Neural cell (in vitro differentiated cells): Measurements from ENCODE around the gene SMARCB1. TPM values are rescaled to one million over a fixed set of nuclear protein-coding genes. Genes with fewer than 3 reads are reported as not detected.
A peak's percentile ranks its signal among the peaks of the same experiment; 100 is the strongest.

ENCODE experiments used
- H2AFZ ChIP-seq: fragments of 200-600, 300-800 bp; sonication (generic), shearing (Covaris generic); 2 replicates; pipeline ENCODE4 v1.6.0; 2014; ENCODE audit warnings: low read depth, mild to moderate bottlenecking, antibody characterized with exemption, low read length, moderate library complexity
- H3F3A ChIP-seq: fragments of 200-600 bp; shearing (Covaris generic); 2 replicates; pipeline ENCODE4 v1.6.1; 2016; ENCODE audit warnings: mild to moderate bottlenecking, moderate library complexity, mixed read lengths, antibody characterized with exemption, low read length; ENCODE audit not compliant: insufficient read depth, poor library complexity, severe bottlenecking
- H3K27ac ChIP-seq: fragments of 200-600, 300-800 bp; sonication (generic), shearing (Covaris generic); 2 replicates; pipeline ENCODE4 v1.5.1; 2014; ENCODE audit warnings: mild to moderate bottlenecking, low read length, moderate library complexity
- H3K27me3 ChIP-seq: fragments of 300-800, 200-600 bp; sonication (generic), shearing (Covaris generic); 2 replicates; pipeline ENCODE4 v1.6.0; 2014; ENCODE audit warnings: mild to moderate bottlenecking, low read depth, low read length, moderate library complexity; ENCODE audit not compliant: insufficient read depth
- H3K36me3 ChIP-seq: fragments of 300-800, 200-600 bp; sonication (generic), shearing (Covaris generic); 2 replicates; pipeline ENCODE4 v1.5.1; 2014; ENCODE audit warnings: mild to moderate bottlenecking, antibody characterized with exemption, low read length, moderate library complexity; ENCODE audit not compliant: insufficient read depth
- H3K4me2 ChIP-seq: fragments of 300-800, 200-600 bp; sonication (generic), shearing (Covaris generic); 2 replicates; pipeline ENCODE4 v1.6.0; 2014; ENCODE audit warnings: mild to moderate bottlenecking, low read length
- H3K4me3 ChIP-seq: fragments of 300-800, 200-600 bp; sonication (generic), shearing (Covaris generic); 2 replicates; pipeline ENCODE4 v1.5.1; 2014; ENCODE audit warnings: mild to moderate bottlenecking, low read length, moderate library complexity
- H3K79me2 ChIP-seq: fragments of 200-600 bp; shearing (Covaris generic); replicated peaks from 2 replicates; pipeline ENCODE4 v1.6.0; 2014; ENCODE audit warnings: mild to moderate bottlenecking, low read length, moderate library complexity; ENCODE audit not compliant: insufficient read depth
- H3K9ac ChIP-seq: fragments of 300-800, 200-600 bp; sonication (generic), shearing (Covaris generic); 2 replicates; pipeline ENCODE4 v1.6.1; 2016; ENCODE audit warnings: mild to moderate bottlenecking, low read length, mixed read lengths
- H3K9me2 ChIP-seq: fragments of 200-600 bp; shearing (Covaris generic); 2 replicates; pipeline ENCODE4 v1.6.1; 2016; ENCODE audit warnings: mild to moderate bottlenecking, low read length, mixed read lengths; ENCODE audit not compliant: insufficient read depth
- H3K9me3 ChIP-seq: fragments of 200-600, 300-800 bp; sonication (generic), shearing (Covaris generic); 2 replicates; pipeline ENCODE4 v1.6.1; 2016; ENCODE audit warnings: mild to moderate bottlenecking, mixed run types, low read length, moderate library complexity, mixed read lengths
- H4K20me1 ChIP-seq: fragments of 200-600 bp; shearing (Covaris generic); 2 replicates; pipeline ENCODE4 v1.6.1; 2016; ENCODE audit warnings: mild to moderate bottlenecking, mixed run types; ENCODE audit not compliant: insufficient read depth
- CTCF ChIP-seq: fragments of 450-650 bp; IDR thresholded peaks from 2 replicates; pipeline ENCODE4 v1.5.1; 2014; ENCODE audit warnings: antibody characterized with exemption, mild to moderate bottlenecking, moderate library complexity; ENCODE audit not compliant: poor library complexity, severe bottlenecking
- EP300 ChIP-seq: fragments of 450-650 bp; conservative IDR thresholded peaks from 2 replicates; pipeline ENCODE4 v1.6.1; 2014; ENCODE audit warnings: antibody characterized with exemption, mild to moderate bottlenecking, moderate library complexity; ENCODE audit not compliant: poor library complexity, severe bottlenecking
- EZH2 ChIP-seq: fragments of 200-600, 300-800 bp; shearing (Covaris generic), sonication (generic); IDR thresholded peaks from 2 replicates; pipeline ENCODE4 v1.6.1; 2014; ENCODE audit warnings: antibody characterized with exemption, low read length, borderline replicate concordance, mild to moderate bottlenecking; ENCODE audit not compliant: insufficient read depth, poor library complexity, severe bottlenecking
- MXI1 ChIP-seq: fragments of 450-650 bp; conservative IDR thresholded peaks from 2 replicates; pipeline ENCODE4 v1.6.1; 2014; ENCODE audit warnings: antibody characterized with exemption, mild to moderate bottlenecking; ENCODE audit not compliant: poor library complexity, severe bottlenecking
- POLR2AphosphoS5 ChIP-seq: IDR thresholded peaks from 2 replicates; pipeline ENCODE4 v1.6.1; 2012
- RAD21 ChIP-seq: fragments of 450-650 bp; conservative IDR thresholded peaks from 2 replicates; pipeline ENCODE4 v1.6.1; 2014; ENCODE audit warnings: antibody characterized with exemption, mild to moderate bottlenecking, moderate library complexity
- REST ChIP-seq: IDR thresholded peaks from 2 replicates; pipeline ENCODE4 v1.6.1; 2012; ENCODE audit warnings: borderline replicate concordance
- SMC3 ChIP-seq: fragments of 450-650 bp; conservative IDR thresholded peaks from 2 replicates; pipeline ENCODE4 v1.6.1; 2014; ENCODE audit warnings: antibody characterized with exemption, mild to moderate bottlenecking, moderate library complexity; ENCODE audit not compliant: poor library complexity
- TAF1 ChIP-seq: IDR thresholded peaks from 2 replicates; pipeline ENCODE4 v1.6.1; 2012; ENCODE audit warnings: low read depth
- polyA plus RNA-seq: library from polyadenylated mRNA; depleted of rRNA; stranded (reverse); fragments of >200 nt; gene quantifications from 2 replicates; pipeline ENCODE4 v1.2.3, GENCODE V29; 2014

The SMARCB1 gene
- polyA plus RNA-seq, 1 donor from 2014 or later, result 97.5 TPM

GRCh38 chr22:23837911-23838680, 51.3 kb downstream of the SMARCB1 start (continued):
- no peak for TF ChIP-seq REST
- no peak for TF ChIP-seq POLR2AphosphoS5

- TF ChIP-seq EZH2, result no peak
- TF ChIP-seq REST, result no peak
- TF ChIP-seq RAD21, result no peak
- TF ChIP-seq TAF1, result no peak
- peak; percentile 94 for TF ChIP-seq MXI1
- TF ChIP-seq CTCF, result peak; percentile 13
- TF ChIP-seq SMC3, result no peak
- peak; percentile 52 for TF ChIP-seq POLR2AphosphoS5
- no peak for TF ChIP-seq EP300
- H3K27ac ChIP-seq, result no peak within 1 kb of the TSS
Observed at GRCh38 chr22:23838681-23839468, 52.1 kb downstream of the SMARCB1 start, which contains the start of gene DERL3. Gene DERL3 (minus strand): TSS chr22:23839006. CDS start chr22:23838987, 19 bp downstream.

More at GRCh38 chr22:23838681-23839468, 52.1 kb downstream of the SMARCB1 start, which contains the start of gene DERL3:
- Histone ChIP-seq H3K9me2 (no peaks in the 10 kb centered on the region), H3K9me3 (no peaks in the 10 kb centered on the region), H3K4me3 (peak within 1 kb of the TSS; percentile 70), H2AFZ (no peak within 1 kb of the TSS), H3K79me2 (no peaks in the 10 kb centered on the region), H4K20me1 (no peaks in the 10 kb centered on the region), H3K36me3 (no peaks in the 10 kb centered on the region), H3K27me3 (no peaks in the 10 kb centered on the region), H3F3A (no peaks in the 10 kb centered on the region), H3K9ac (no peak within 1 kb of the TSS), H3K4me2 (peak within 1 kb of the TSS; percentile 51)
